Cardiac fibroblast (primary cell): ENCODE measurements around the gene C4BPA.
A peak's percentile ranks its signal among the peaks of the same experiment; 100 is the strongest.

Experiments used
- DNase-seq, 2 donors: peaks; one replicate each; pipeline versions ENCODE4 v3.0.0 to v3.0.0-alpha.2; 2010; ENCODE audit warnings: low read depth in 2 of 2
- H3K4me3 ChIP-seq, 2 donors: replicated peaks in 1 of 2; 1 replicate in 1 of 2; 2 replicates in 1 of 2; pipeline ENCODE4 v1.5.1; 2011; ENCODE audit warnings: low read depth in 2 of 2, low read length in 2 of 2, mild to moderate bottlenecking in 2 of 2, moderate library complexity in 1 of 2
- TF ChIP-seq, protein P1 (sequence below): IDR thresholded peaks from one replicate; pipeline ENCODE4 v1.5.1; 2011; ENCODE audit warnings: low read depth, mild to moderate bottlenecking, low read length, inconsistent platforms

Gene C4BPA

DNA sequence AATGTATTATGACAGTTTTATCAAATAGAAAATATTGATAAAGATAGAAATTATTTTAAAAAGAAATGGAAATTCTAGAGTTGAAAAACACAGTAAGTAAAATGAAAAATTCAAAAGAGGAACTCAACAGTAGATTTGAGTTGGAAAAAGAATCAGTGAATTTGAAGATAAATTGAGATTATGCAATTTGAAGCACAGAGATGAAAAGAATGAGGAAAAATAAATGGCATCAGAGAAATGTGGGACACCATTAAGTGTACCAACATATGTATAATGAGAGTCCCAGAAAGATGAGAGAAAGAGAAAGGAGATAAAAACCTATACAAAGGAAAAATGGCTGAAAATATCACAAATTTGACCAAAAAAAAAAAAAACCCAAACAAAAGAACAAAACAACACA, 25.0 kb downstream of the C4BPA start:
- TF ChIP-seq, protein P1, sequence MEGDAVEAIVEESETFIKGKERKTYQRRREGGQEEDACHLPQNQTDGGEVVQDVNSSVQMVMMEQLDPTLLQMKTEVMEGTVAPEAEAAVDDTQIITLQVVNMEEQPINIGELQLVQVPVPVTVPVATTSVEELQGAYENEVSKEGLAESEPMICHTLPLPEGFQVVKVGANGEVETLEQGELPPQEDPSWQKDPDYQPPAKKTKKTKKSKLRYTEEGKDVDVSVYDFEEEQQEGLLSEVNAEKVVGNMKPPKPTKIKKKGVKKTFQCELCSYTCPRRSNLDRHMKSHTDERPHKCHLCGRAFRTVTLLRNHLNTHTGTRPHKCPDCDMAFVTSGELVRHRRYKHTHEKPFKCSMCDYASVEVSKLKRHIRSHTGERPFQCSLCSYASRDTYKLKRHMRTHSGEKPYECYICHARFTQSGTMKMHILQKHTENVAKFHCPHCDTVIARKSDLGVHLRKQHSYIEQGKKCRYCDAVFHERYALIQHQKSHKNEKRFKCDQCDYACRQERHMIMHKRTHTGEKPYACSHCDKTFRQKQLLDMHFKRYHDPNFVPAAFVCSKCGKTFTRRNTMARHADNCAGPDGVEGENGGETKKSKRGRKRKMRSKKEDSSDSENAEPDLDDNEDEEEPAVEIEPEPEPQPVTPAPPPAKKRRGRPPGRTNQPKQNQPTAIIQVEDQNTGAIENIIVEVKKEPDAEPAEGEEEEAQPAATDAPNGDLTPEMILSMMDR, result no peak
- no peak for DNase-seq
- H3K4me3 ChIP-seq, result no peak overlapping the region

DNA sequence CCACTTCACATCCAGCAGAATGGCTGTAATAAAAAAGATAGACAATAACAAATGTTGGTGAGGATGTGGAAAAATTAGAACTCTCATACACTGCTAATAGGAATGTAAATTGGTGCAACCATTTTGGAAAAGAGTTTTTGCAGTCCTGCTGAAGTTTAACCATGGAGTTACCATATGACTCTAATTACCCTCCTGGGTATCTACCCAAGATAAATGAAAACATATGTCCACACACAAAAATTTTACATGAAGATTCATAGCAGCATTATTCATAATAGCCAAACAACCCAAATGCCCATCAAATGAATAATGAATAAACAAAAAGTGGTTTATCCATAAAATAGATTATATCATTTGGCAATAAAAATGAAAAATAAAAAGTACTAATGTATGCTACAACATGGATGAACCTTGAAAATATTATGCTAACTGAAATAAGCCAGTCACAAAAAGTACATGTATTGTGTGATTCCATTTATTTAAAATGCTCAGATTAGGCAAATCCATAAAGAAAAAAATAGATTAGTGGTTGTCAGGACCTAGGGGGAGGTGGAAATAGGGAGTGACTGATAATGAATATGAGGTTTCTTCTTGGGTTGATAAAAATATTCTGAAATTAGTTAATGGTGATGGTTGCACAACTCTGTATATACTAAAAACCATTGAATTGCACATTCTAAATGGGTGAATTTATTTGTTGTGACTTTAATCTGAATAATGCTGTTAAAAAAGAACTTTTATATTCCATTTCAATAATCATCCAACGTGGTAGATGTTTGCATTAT, 26.4 kb downstream of the C4BPA start:
- TF ChIP-seq, protein P1, result no peak
- DNase-seq, result no peak
- no peak overlapping the region for H3K4me3 ChIP-seq

DNA sequence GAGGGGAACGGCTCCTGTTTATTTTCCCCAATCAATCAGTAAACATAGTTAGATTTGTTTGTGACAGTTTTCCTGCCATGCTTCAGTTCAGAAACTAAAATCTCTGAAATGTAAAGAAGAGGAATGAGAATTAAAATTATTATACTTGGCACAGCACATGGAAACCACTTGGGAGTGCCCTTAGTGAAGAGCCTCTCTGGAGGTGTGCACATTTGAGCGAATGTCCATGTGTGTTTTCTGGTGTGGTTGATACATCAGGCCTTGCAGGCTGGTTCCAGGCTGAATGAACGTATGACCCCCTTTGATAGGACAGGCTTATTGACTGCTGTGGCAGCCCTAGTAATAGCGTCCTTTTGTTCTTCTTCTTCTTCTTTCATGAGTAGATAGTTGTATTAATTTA, 27.1 kb downstream of the C4BPA start:
- TF ChIP-seq, protein P1, result no peak
- DNase-seq, result no peak
- H3K4me3 ChIP-seq, result no peak overlapping the region

DNA sequence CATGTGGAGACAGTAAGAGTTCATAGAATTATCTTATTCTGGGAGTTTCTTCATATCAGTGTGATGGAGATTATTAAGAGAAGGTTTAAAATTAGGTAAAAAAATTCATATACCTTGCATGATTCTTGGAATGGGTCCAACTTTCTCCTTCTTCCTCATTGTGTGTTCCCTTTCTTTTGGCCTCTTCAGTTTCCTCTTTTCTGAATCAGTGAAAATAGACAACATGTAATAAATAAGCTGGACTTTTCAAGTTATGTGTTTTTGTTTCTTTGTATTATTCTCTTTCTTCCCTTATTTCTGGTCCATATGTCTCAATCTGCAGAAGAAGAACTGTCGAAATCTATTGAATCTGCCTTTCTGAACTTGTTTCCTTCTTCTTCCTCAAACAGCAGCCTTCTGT, 30.5 kb downstream of the C4BPA start:
- DNase-seq, result no peak
- H3K4me3 ChIP-seq, result no peak overlapping the region
- TF ChIP-seq, protein P1, result no peak

DNA sequence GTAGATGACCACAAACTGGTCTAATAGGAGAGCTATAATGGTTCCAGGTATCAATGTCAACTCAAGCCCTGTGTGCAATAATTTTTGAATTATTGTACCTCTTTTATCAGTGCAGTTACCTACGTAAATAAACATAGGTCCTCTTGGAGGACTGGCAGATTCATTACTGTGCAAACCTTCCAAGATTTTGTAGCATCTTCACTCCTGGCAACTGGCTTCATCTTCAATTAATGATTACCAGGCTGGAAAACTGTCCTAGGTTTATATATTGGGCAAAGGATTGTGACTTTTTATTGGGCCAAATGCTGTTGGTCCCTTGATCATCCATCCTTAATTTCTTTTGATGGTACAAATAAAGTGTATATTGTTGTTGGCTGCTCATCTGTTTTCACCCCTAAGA, 35.6 kb downstream of the C4BPA start:
- no peak for DNase-seq
- TF ChIP-seq, protein P1, result no peak
- H3K4me3 ChIP-seq, result no peak overlapping the region

DNA sequence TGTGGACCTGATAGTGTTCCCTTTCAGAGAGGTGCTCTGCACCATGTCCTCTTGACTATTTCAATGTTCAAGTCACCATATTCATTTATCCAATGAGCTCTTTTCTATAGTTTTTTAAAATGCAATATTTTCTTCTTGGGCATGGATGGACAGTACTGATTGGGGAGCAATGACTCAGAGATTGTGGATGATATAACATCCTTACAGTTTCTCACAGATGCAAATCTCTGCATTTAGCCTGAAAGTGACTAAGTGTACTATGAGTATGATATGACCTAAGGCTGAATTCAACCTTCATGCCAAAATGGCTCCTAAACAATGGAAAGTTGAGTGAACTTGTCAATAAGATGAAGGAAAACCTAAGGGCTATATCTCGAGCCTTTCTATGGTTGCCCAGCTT, 36.5 kb downstream of the C4BPA start:
- TF ChIP-seq, protein P1, result no peak
- peak in 1 of 2 donors; percentile 3 for DNase-seq
- H3K4me3 ChIP-seq, result no peak overlapping the region
